ENCODE results near the gene RALGAPA2.

RALGAPA2 gene

GRCh38 chr20:20497242-20497978, 215.0 kb downstream of the RALGAPA2 start:
- no peak overlapping the region for H3K4me3 ChIP-seq (ENCODE audit: low read depth, low read length)
- DNase-seq (ENCODE audit: low read depth) = no peak
- no peak for TF ChIP-seq MYC (IDR thresholded peaks at IDR 0.05; ENCODE audit: low read depth, low read length)

DNA sequence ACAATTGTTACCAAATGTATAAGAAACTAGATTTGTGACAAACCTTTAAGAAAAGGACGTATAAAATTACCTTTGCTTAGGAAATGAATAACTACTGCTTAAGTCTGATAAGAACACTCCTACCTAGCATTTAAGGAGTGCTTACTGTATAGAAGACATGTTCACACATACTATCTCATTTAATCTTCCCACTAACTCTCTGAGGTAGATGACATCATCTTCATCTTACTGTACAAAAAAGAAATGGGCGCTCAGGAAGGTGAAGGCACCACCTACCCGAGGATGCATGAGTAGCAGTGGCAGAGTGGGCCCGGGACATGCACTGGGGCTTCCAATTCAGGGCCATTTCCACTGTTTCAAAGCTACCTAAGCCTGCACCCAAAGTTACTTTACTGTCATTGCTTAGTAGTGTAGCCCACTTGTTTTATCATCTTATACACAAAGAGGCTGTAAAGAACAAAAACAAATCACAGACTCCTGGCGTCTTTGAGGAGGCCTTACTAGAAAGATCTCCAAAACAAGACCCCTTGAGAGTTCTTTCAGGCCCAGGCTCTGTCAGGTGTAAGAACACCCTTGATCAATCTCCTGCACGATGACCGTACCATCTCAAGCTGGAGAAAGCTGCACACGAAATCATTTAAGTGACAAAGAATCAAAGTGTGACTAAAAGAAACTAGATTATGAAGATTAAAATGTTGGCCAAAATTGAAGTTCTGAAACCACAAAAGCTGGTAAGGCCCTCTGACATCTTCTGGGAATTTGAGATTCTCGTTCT, 216.5 kb downstream of the RALGAPA2 start:
- no peak overlapping the region for H3K4me3 ChIP-seq (ENCODE audit: low read depth, low read length)
- no peak for TF ChIP-seq MYC (IDR thresholded peaks at IDR 0.05; ENCODE audit: low read depth, low read length)
- no peak for DNase-seq (ENCODE audit: low read depth)

GRCh38 chr20:20493701-20494100, 218.7 kb downstream of the RALGAPA2 start:
- DNase-seq (ENCODE audit: low read depth) = no peak
- H3K4me3 ChIP-seq (ENCODE audit: low read depth, low read length) = no peak overlapping the region

GRCh38 chr20:20492521-20493332, 219.7 kb downstream of the RALGAPA2 start:
- H3K4me3 ChIP-seq (ENCODE audit: low read depth, low read length) = no peak overlapping the region
- TF ChIP-seq MYC (IDR thresholded peaks at IDR 0.05; ENCODE audit: low read depth, low read length) (no peak), POLR2A (IDR thresholded peaks at IDR 0.05; ENCODE audit: extremely low read depth, insufficient read length) (no peak), CTCF (IDR thresholded peaks at IDR 0.05; ENCODE audit: low read depth, low read length) (no peak)
- TF ChIP-seq, protein P1, sequence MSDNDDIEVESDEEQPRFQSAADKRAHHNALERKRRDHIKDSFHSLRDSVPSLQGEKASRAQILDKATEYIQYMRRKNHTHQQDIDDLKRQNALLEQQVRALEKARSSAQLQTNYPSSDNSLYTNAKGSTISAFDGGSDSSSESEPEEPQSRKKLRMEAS (IDR thresholded peaks at IDR 0.05; ENCODE audit: low read depth, low read length) = no peak
- DNase-seq (ENCODE audit: low read depth) = no peak

More at GRCh38 chr20:20493701-20494100, 218.7 kb downstream of the RALGAPA2 start:
- TF ChIP-seq, protein P1 (IDR thresholded peaks at IDR 0.05; ENCODE audit: low read depth, low read length) = no peak
- no peak for TF ChIP-seq MYC (IDR thresholded peaks at IDR 0.05; ENCODE audit: low read depth, low read length)
- TF ChIP-seq CTCF (IDR thresholded peaks at IDR 0.05; ENCODE audit: low read depth, low read length) = no peak
- no peak for TF ChIP-seq POLR2A (IDR thresholded peaks at IDR 0.05; ENCODE audit: extremely low read depth, insufficient read length)

DNA sequence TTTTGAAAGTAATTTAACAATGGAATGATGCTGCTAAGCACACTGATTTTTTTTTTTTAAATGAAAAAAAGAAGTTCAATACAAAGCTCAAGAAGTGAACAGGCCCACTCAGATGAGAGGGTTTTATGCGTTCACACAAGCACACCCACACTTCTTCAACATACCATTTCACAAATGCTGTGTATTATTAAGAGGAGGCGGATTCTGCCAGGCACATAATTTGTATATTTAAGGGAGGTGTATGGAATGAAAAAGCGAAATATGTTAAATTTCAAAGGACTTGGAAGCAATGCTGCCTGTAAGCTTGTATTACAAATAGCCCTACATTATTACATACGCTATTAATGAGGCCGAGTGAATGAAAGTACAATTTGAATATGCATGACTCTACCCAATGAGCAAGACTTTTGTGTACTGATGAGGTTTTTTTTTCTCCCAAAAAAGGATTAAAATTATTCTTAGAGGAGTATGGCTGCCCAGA, 220.6 kb downstream of the RALGAPA2 start:
- no peak overlapping the region for H3K4me3 ChIP-seq (ENCODE audit: low read depth, low read length)
- no peak for DNase-seq (ENCODE audit: low read depth)
- TF ChIP-seq CTCF (IDR thresholded peaks at IDR 0.05; ENCODE audit: low read depth, low read length) (no peak), POLR2A (IDR thresholded peaks at IDR 0.05; ENCODE audit: extremely low read depth, insufficient read length) (no peak), MYC (IDR thresholded peaks at IDR 0.05; ENCODE audit: low read depth, low read length) (no peak)
- TF ChIP-seq, protein P1 (IDR thresholded peaks at IDR 0.05; ENCODE audit: low read depth, low read length) = no peak

DNA sequence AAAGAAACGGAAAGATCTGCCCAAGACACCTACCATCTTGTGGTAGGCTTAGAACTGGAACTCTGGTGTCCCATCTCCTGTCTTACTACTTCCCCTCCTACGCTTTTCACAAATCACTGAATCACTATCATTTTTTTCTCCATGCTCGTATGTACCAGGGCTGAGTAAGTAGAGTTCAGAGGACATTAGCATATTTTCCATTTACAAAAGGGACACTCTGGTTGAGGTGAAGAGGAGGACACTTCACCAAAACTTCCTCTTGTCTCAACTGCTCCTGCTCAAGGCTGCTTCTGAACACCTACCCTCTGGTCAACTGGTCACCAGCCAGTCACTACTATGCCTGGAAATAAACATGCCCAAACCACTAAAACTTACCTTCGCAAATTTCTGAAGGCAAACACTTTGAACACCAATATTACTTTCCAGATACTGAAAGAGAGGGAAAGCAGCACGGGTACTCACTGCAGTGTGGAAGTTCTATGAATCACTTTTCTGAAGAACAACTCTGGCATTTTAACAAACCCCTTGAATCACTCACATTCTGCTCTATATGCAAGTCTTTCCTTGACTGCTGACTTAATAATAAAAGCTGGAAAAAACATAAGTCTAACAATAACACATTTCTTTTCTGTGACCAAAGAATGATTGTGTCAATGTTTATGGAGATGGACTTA, 221.2 kb downstream of the RALGAPA2 start:
- no peak overlapping the region for H3K4me3 ChIP-seq (ENCODE audit: low read depth, low read length)
- no peak for DNase-seq (ENCODE audit: low read depth)
- TF ChIP-seq, protein P1 (IDR thresholded peaks at IDR 0.05; ENCODE audit: low read depth, low read length) = no peak
- TF ChIP-seq POLR2A (IDR thresholded peaks at IDR 0.05; ENCODE audit: extremely low read depth, insufficient read length) (no peak), MYC (IDR thresholded peaks at IDR 0.05; ENCODE audit: low read depth, low read length) (no peak), CTCF (IDR thresholded peaks at IDR 0.05; ENCODE audit: low read depth, low read length) (no peak)
